ENCODE results near the gene ATP6V1G2.
A peak's percentile ranks its signal among the peaks of the same experiment; 100 is the strongest.
"Not testable (repeated sequence)": the region's sequence is repeated elsewhere in the genome, so short reads cannot be mapped to it uniquely, and the experiment has no call there.

ATP6V1G2 gene

GRCh38 chr6:31546339-31546957, at the start of gene ATP6V1G2:
ATP6V1G2 (minus strand) TSS chr6:31546608; CDS start chr6:31546559, 49 bp downstream.
- peak; percentile 81 to 82 for DNase-seq

- DNase-seq: no peak
Observed at GRCh38 chr6:31592396-31592771, 46.0 kb upstream of the ATP6V1G2 start.

GRCh38 chr6:31590691-31591090, 44.3 kb upstream of the ATP6V1G2 start:
- not testable (repeated sequence) for DNase-seq

GRCh38 chr6:31588871-31589650, 42.7 kb upstream of the ATP6V1G2 start:
- no peak for DNase-seq

- DNase-seq: no peak
Observed at GRCh38 chr6:31587791-31588777, 41.7 kb upstream of the ATP6V1G2 start.

GRCh38 chr6:31586599-31587281, 40.3 kb upstream of the ATP6V1G2 start:
- no peak for DNase-seq

- no peak for DNase-seq
Observed at GRCh38 chr6:31586008-31586407, 39.6 kb upstream of the ATP6V1G2 start, which contains the start of gene LST1. LST1 (plus strand) TSS chr6:31586277; CDS start chr6:31587300, 1,023 bp downstream.

- DNase-seq: no peak
Observed at GRCh38 chr6:31585491-31585890, 39.1 kb upstream of the ATP6V1G2 start.

- peak; percentile 57 to 59 for DNase-seq
Observed at GRCh38 chr6:31582230-31582643, 35.8 kb upstream of the ATP6V1G2 start, which contains the start of gene LTB. LTB (minus strand) TSS chr6:31582424; CDS start chr6:31582417, 7 bp downstream.

- DNase-seq: no peak
Observed at GRCh38 chr6:31581434-31582229, 35.2 kb upstream of the ATP6V1G2 start.

- peak; percentile 85 for DNase-seq
Observed at GRCh38 chr6:31580807-31581433, 34.5 kb upstream of the ATP6V1G2 start.

GRCh38 chr6:31580438-31580740, 34.0 kb upstream of the ATP6V1G2 start:
- no peak for DNase-seq

GRCh38 chr6:31579546-31580437, 33.4 kb upstream of the ATP6V1G2 start:
- no peak for DNase-seq

GRCh38 chr6:31579119-31579505, 32.7 kb upstream of the ATP6V1G2 start:
- DNase-seq: no peak

GRCh38 chr6:31578184-31579118, 32.0 kb upstream of the ATP6V1G2 start:
- DNase-seq: no peak

GRCh38 chr6:31577579-31577966, 31.2 kb upstream of the ATP6V1G2 start:
- DNase-seq: no peak

GRCh38 chr6:31576897-31577578, 30.6 kb upstream of the ATP6V1G2 start:
- DNase-seq: no peak

- DNase-seq: no peak
Observed at GRCh38 chr6:31575952-31576685, 29.7 kb upstream of the ATP6V1G2 start.
